Fibroblast of lung (primary cell): Measurements from ENCODE around the gene ATG4B.

Experiments used
- CTCF ChIP-seq, 2 donors: IDR thresholded peaks in 1 of 2; conservative IDR thresholded peaks in 1 of 2; 1 replicate in 1 of 2; 2 replicates in 1 of 2; pipeline ENCODE4 v1.5.1; 2011 to 2012; ENCODE audit warnings: low read length in 2 of 2, control low read depth in 1 of 2, inconsistent platforms in 1 of 2, low read depth in 1 of 2, mild to moderate bottlenecking in 1 of 2
- EZH2 ChIP-seq: IDR thresholded peaks from 2 replicates; pipeline ENCODE4 v1.5.1; 2012; ENCODE audit warnings: low read length, control low read depth, mild to moderate bottlenecking; ENCODE audit errors: missing control alignments

- TF ChIP-seq EZH2 (no peak), CTCF (conservative IDR thresholded peaks at IDR 0.05 in 1 of 2, IDR thresholded peaks at IDR 0.05 in 1 of 2; ENCODE audit: low read depth in 1 of 2, low read length in 2 of 2) (peak; percentile 28 to 36)
Measured at GRCh38 chr2:241609859-241610793, 27.4 kb upstream of the ATG4B start.
